ENCODE measurements around the gene HOXD1. TPM values are rescaled to one million over a fixed set of nuclear protein-coding genes. Genes with fewer than 3 reads are reported as not detected.

The HOXD1 gene
- polyA plus RNA-seq, 1 of the 3 experiments (the other 2 are of a cell fraction), result not detected

DNA sequence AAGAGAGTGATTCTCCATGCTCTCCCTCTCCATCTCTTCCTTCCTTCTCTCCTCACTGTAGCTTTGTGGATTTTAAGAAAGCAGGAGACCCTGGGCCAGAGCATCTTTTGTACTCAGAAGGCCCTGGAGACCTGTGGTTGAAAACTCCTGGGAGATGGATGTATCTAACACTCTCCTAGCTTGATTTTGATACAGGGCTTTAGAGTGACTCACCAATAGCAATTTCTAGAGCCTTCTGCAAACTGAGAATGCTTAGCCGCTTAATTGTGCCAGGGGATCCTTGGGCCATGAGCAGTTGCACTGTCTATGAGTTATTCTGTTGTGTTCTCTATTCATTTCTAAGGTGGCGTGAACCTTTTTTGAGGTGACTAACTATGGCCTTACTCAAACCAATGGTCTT, 17.7 kb downstream of the HOXD1 start (continued):
- no peak for TF ChIP-seq REST (IDR thresholded peaks at IDR 0.05; ENCODE audit: low read depth, low read length)
- TF ChIP-seq, protein P1, sequence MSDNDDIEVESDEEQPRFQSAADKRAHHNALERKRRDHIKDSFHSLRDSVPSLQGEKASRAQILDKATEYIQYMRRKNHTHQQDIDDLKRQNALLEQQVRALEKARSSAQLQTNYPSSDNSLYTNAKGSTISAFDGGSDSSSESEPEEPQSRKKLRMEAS (IDR thresholded peaks at IDR 0.05; ENCODE audit: low read depth), result no peak

DNA sequence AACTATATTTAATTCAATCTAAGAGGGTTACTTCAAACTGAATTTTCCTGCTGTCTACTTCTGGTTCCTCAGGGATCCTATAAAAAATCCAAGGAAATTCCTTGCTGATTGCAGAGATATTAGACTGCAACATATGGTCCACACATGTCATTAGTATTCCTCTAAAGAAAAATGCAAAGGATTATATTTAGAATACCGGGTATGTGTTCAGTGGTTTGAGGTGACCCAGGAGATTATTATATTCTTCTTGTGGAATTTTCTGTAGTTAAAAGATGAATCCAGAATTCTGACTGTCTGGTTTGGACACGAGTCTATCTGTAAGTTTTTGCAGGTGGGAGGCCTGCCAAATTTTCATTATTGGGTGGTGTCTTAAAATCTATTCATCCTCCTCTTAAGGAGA, 18.2 kb downstream of the HOXD1 start:
- Histone ChIP-seq H3K79me2 (ENCODE audit: insufficient read depth) (no peaks in the 10 kb centered on the region), H3K4me3 (ENCODE audit: low read depth in 2 of 2, low read length in 1 of 2) (no peak overlapping the region), H3K4me2 (no peak overlapping the region), H4K20me1 (ENCODE audit: insufficient read depth) (no peaks in the 10 kb centered on the region), H3K9me3 (no peaks in the 10 kb centered on the region), H3K27ac (ENCODE audit: low read depth in 2 of 2, low read length in 1 of 2) (no peak overlapping the region), H3K9me2 (no peaks in the 10 kb centered on the region), H3K4me1 (ENCODE audit: control insufficient read depth in 1 of 2, insufficient read depth in 2 of 2, low read depth in 1 of 2, low read length in 1 of 2) (no peaks in the 10 kb centered on the region), H2AFZ (ENCODE audit: low read depth) (no peak overlapping the region), H3K9ac (no peak overlapping the region), H3K36me3 (replicated peaks in 1 of 2; ENCODE audit: control insufficient read depth in 1 of 2, insufficient read depth in 2 of 2, low read length in 1 of 2) (no peaks in the 10 kb centered on the region), H3F3A (replicated peaks; ENCODE audit: insufficient read depth) (no peaks in the 10 kb centered on the region), H3K27me3 (ENCODE audit: insufficient read depth) (no peaks in the 10 kb centered on the region; the same call in 1 of the 2 replicates)
- POLR2A ChIA-PET, result no interaction called here
- TF ChIP-seq IRF3 (IDR thresholded peaks at IDR 0.05; ENCODE audit: low read depth, low read length) (no peak), TCF12 (IDR thresholded peaks at IDR 0.05) (peak; percentile 52)
- WGBS (ENCODE audit: low lambda C conversion rate), result 30% methylated on average over 2 of the region's 2 CpGs
- CTCF ChIA-PET, result no interaction called here
- no peak for DNase-seq

DNA sequence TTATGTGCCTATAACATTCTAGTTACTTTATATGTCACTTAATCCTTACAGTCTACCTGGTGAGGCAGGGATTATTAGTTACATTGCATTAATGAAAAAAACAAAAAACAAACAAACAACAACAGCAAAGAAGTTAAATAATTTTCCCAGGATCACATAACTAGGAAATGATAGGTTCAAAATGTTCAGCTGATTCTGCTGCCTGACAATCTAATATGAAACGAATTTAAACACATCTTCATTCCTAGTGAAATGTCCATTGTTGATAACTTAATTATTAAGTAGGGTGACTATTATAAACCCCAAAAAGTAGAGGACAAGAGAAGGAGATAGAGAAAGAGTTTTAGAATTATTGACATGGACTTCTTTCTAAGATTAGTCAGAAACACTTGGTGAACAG, 22.6 kb downstream of the HOXD1 start:
- no peaks in the 10 kb centered on the region for H4K20me1 ChIP-seq (ENCODE audit: insufficient read depth)
- H3K27ac ChIP-seq (ENCODE audit: low read depth in 2 of 2, low read length in 1 of 2), result no peak overlapping the region
- H3K4me2 ChIP-seq, result no peak overlapping the region
- H3K79me2 ChIP-seq (ENCODE audit: insufficient read depth), result no peaks in the 10 kb centered on the region
- no peaks in the 10 kb centered on the region for H3K36me3 ChIP-seq (replicated peaks in 1 of 2; ENCODE audit: control insufficient read depth in 1 of 2, insufficient read depth in 2 of 2, low read length in 1 of 2)
- 8% methylated on average over 1 of the region's 1 CpG for WGBS (ENCODE audit: low lambda C conversion rate)
- H2AFZ ChIP-seq (ENCODE audit: low read depth), result no peak overlapping the region
- H3F3A ChIP-seq (replicated peaks; ENCODE audit: insufficient read depth), result no peaks in the 10 kb centered on the region
- H3K9ac ChIP-seq, result no peak overlapping the region
- CTCF ChIA-PET, result interaction anchor here (1.1 kb wide), 1 partner anchor 35 kb away, joined by 4 read pairs; no protein-coding TSS in a partner anchor
- no peaks in the 10 kb centered on the region; the same call in 1 of the 2 replicates for H3K27me3 ChIP-seq (ENCODE audit: insufficient read depth)
- no peak overlapping the region for H3K4me3 ChIP-seq (ENCODE audit: low read depth in 2 of 2, low read length in 1 of 2)
- TF ChIP-seq GATA2 (CRISPR knock-in tag; IDR thresholded peaks at IDR 0.05) (no peak), REST (IDR thresholded peaks at IDR 0.05; ENCODE audit: low read depth, low read length) (no peak)
- H3K9me2 ChIP-seq, result no peaks in the 10 kb centered on the region
- H3K9me3 ChIP-seq, result no peaks in the 10 kb centered on the region
- H3K4me1 ChIP-seq (ENCODE audit: control insufficient read depth in 1 of 2, insufficient read depth in 2 of 2, low read depth in 1 of 2, low read length in 1 of 2), result no peaks in the 10 kb centered on the region
- POLR2A ChIA-PET, result no interaction called here
- no peak for DNase-seq

Measured in SK-N-SH (cell line).